Left ventricle myocardium inferior (tissue), 1 donor: Measurements from ENCODE around the gene TCF21. TPM values are rescaled to one million over a fixed set of nuclear protein-coding genes. Genes with fewer than 3 reads are reported as not detected.
"Not testable (repeated sequence)": the region's sequence is repeated elsewhere in the genome, so short reads cannot be mapped to it uniquely, and the experiment has no call there.

Experiments used
- DNase-seq: peaks from one replicate; pipeline ENCODE4 v3.0.0-alpha.2; 2020
- H3K27ac ChIP-seq: fragments of 200-600 bp; replicated peaks from 2 replicates; pipeline ENCODE4 v1.8.0; 2021
- H3K27me3 ChIP-seq: fragments of 200-600 bp; 2 replicates; pipeline ENCODE4 v1.8.0; 2021; ENCODE audit warnings: low read depth
- H3K36me3 ChIP-seq: fragments of 200-600 bp; 2 replicates; pipeline ENCODE4 v1.8.0; 2021
- H3K4me1 ChIP-seq: fragments of 200-600 bp; 2 replicates; pipeline ENCODE4 v1.8.0; 2021
- H3K4me3 ChIP-seq: fragments of 200-600 bp; 2 replicates; pipeline ENCODE4 v1.8.0; 2021; ENCODE audit warnings: mild to moderate bottlenecking, moderate library complexity
- H3K9me3 ChIP-seq: fragments of 200-600 bp; replicated peaks from 2 replicates; pipeline ENCODE4 v1.8.0; 2021
- CTCF ChIP-seq: fragments of 200-600 bp; IDR thresholded peaks from 2 replicates; pipeline ENCODE4 v1.8.0; 2021; ENCODE audit warnings: antibody characterized with exemption, mild to moderate bottlenecking, borderline replicate concordance
- intact Hi-C: fragments of 100-400 bp; cut with micrococcal nuclease; formaldehyde crosslinking; loops from one replicate; pipeline ENCODE4 v1.11.0; 2022
- total RNA-seq: library from RNA; stranded (reverse); fragmentation: NEBNext Ultra II Directional; extraction: Animal tissue kit (Norgen Biotek cat#: 25700); gene quantifications from one replicate; pipeline ENCODE4 v1.2.1, GENCODE V29; 2021
- donor health status: DM: no; HTN: yes; CAD: no; lungs with severe emphysema.

The TCF21 gene
- total RNA-seq, 1 donor from 2014 or later = 5.3 TPM

GRCh38 chr6:133917781-133918180, 28.9 kb downstream of the TCF21 start:
- no peak overlapping the region for H3K27ac ChIP-seq
- H3K27me3 ChIP-seq = peaks cover 5% of the 10 kb centered on the region
- H3K36me3 ChIP-seq = no peaks in the 10 kb centered on the region
- TF ChIP-seq CTCF = no peak
- peaks cover 12% of the 10 kb centered on the region for H3K9me3 ChIP-seq
- H3K4me3 ChIP-seq = no peak overlapping the region
- DNase-seq = no peak
- intact Hi-C loops = no loop called here
- H3K4me1 ChIP-seq = peaks cover 4% of the 10 kb centered on the region

- H3K27ac ChIP-seq = no peak overlapping the region
- no peak overlapping the region for H3K4me3 ChIP-seq
- H3K27me3 ChIP-seq = peaks cover 9% of the 10 kb centered on the region
- no peak for TF ChIP-seq CTCF
- peaks cover 10% of the 10 kb centered on the region for H3K9me3 ChIP-seq
- intact Hi-C loops = no loop called here
- no peak for DNase-seq
- H3K4me1 ChIP-seq = peaks cover 4% of the 10 kb centered on the region
- no peaks in the 10 kb centered on the region for H3K36me3 ChIP-seq
Measured at GRCh38 chr6:133918208-133918930, 29.5 kb downstream of the TCF21 start.

- H3K36me3 ChIP-seq = no peaks in the 10 kb centered on the region
- no peak overlapping the region for H3K27ac ChIP-seq
- peaks cover 4% of the 10 kb centered on the region for H3K4me1 ChIP-seq
- intact Hi-C loops = no loop called here
- DNase-seq = no peak
- TF ChIP-seq CTCF = no peak
- peaks cover 9% of the 10 kb centered on the region for H3K27me3 ChIP-seq
- no peaks in the 10 kb centered on the region for H3K9me3 ChIP-seq
- H3K4me3 ChIP-seq = no peak overlapping the region
Measured at GRCh38 chr6:133919362-133919761, 30.4 kb downstream of the TCF21 start.

GRCh38 chr6:133921249-133921859, 32.4 kb downstream of the TCF21 start:
- TF ChIP-seq CTCF = peak; percentile 89
- DNase-seq = peak; percentile 68
- Histone ChIP-seq H3K4me1 (peaks cover 4% of the 10 kb centered on the region), H3K9me3 (no peaks in the 10 kb centered on the region), H3K4me3 (peak overlapping the region; percentile 30), H3K27ac (no peak overlapping the region), H3K36me3 (no peaks in the 10 kb centered on the region), H3K27me3 (peaks cover 17% of the 10 kb centered on the region)
- intact Hi-C loops = loop anchor here (5.0 kb wide), 2 partner anchors 141 to 354 kb away; no protein-coding TSS in a partner anchor

- Histone ChIP-seq H3K4me1 (no peaks in the 10 kb centered on the region), H3K27me3 (peaks cover 36% of the 10 kb centered on the region), H3K36me3 (no peaks in the 10 kb centered on the region), H3K9me3 (no peaks in the 10 kb centered on the region), H3K4me3 (no peak overlapping the region), H3K27ac (no peak overlapping the region)
- intact Hi-C loops = loop anchor here (2.0 to 5.0 kb wide), 3 partner anchors 138 to 357 kb away; no protein-coding TSS in a partner anchor
- DNase-seq = peak; percentile 25
- peak; percentile 94 for TF ChIP-seq CTCF
Measured at GRCh38 chr6:133923938-133924593, 35.2 kb downstream of the TCF21 start.

GRCh38 chr6:133931221-133931620, 42.3 kb downstream of the TCF21 start:
- H3K36me3 ChIP-seq, H3K4me3 ChIP-seq, H3K4me1 ChIP-seq, intact Hi-C loops, DNase-seq, H3K27ac ChIP-seq: not testable (repeated sequence)
- peaks cover 15% of the 10 kb centered on the region for H3K9me3 ChIP-seq
- peaks cover 26% of the 10 kb centered on the region for H3K27me3 ChIP-seq

- DNase-seq, H3K4me1 ChIP-seq, intact Hi-C loops, H3K36me3 ChIP-seq, H3K4me3 ChIP-seq, H3K27me3 ChIP-seq, H3K27ac ChIP-seq: not testable (repeated sequence)
- peaks cover 18% of the 10 kb centered on the region for H3K9me3 ChIP-seq
Measured at GRCh38 chr6:133936352-133936751, 47.4 kb downstream of the TCF21 start.
